ENCODE data around the gene EAPP.

The EAPP gene

DNA sequence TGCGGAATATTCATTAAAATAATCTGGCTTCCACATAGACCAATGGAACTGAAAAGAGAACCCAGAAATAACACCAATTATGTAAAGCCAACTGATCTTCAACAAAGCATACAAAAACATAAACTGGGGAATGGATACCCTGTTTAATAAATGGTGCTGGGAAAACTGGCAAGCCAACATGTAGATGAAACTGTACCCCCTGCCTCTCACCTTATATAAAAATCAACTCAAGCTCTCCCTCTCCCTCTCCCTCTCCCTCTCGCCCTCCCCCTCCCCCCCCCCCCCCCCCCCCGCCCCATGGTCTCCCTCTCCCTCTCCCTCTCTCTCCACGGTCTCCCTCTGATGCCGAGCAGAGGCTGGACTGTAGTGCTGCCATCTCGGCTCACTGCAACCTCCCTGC is 64.3 kb downstream of the EAPP start:
- Histone ChIP-seq H3K9me3 (replicated peaks in 1 of 2; ENCODE audit: control insufficient read depth in 2 of 2, insufficient read depth in 1 of 2, low read depth in 1 of 2, low read length in 2 of 2) (no peaks in the 10 kb centered on the region), H2AFZ (ENCODE audit: low read length) (no peak overlapping the region), H3K4me1 (ENCODE audit: control insufficient read depth in 2 of 2, insufficient read depth in 1 of 2, low read depth in 1 of 2, low read length in 2 of 2) (no peaks in the 10 kb centered on the region), H3K27ac (replicated peaks; ENCODE audit: low read length) (no peak overlapping the region), H2BK12ac (ENCODE audit: low read length) (no peak overlapping the region), H4K91ac (ENCODE audit: low read depth, low read length, poor library complexity) (no peak overlapping the region), H3K4me2 (ENCODE audit: insufficient read depth, low read length, poor library complexity, severe bottlenecking) (no peak overlapping the region), H3K18ac (ENCODE audit: low read length) (no peak overlapping the region), H3K4ac (ENCODE audit: low read length) (no peak overlapping the region), H2AK5ac (ENCODE audit: low read depth, low read length) (no peak overlapping the region), H2BK5ac (ENCODE audit: low read length) (no peak overlapping the region), H3K79me1 (ENCODE audit: low read depth, low read length) (no peaks in the 10 kb centered on the region), H3K4me3 (ENCODE audit: low read length in 2 of 2) (no peak overlapping the region), H2BK15ac (ENCODE audit: low read length) (no peak overlapping the region), H4K8ac (ENCODE audit: low read depth, low read length) (no peak overlapping the region), H3K36me3 (replicated peaks in 1 of 2; ENCODE audit: control insufficient read depth in 2 of 2, insufficient read depth in 2 of 2, low read length in 2 of 2) (no peaks in the 10 kb centered on the region), H3K27me3 (ENCODE audit: control insufficient read depth in 3 of 3, insufficient read depth in 3 of 3, low read depth in 1 of 3, low read length in 3 of 3) (no peaks in the 10 kb centered on the region), H2BK120ac (ENCODE audit: low read depth, low read length) (no peak overlapping the region), H3K23ac (ENCODE audit: low read depth, low read length, poor library complexity) (no peak overlapping the region), H3K14ac (ENCODE audit: low read length) (no peak overlapping the region), H3K9ac (ENCODE audit: low read depth, low read length, poor library complexity) (no peak overlapping the region)
- no peak for DNase-seq (ENCODE audit: low spot score)
- WGBS, 2 donors (ENCODE audit: extremely low coverage in 2 of 2, insufficient read length in 2 of 2, insufficient replicate concordance in 1 of 2): no CpG with 5 or more reads among the region's 6 CpGs

DNA sequence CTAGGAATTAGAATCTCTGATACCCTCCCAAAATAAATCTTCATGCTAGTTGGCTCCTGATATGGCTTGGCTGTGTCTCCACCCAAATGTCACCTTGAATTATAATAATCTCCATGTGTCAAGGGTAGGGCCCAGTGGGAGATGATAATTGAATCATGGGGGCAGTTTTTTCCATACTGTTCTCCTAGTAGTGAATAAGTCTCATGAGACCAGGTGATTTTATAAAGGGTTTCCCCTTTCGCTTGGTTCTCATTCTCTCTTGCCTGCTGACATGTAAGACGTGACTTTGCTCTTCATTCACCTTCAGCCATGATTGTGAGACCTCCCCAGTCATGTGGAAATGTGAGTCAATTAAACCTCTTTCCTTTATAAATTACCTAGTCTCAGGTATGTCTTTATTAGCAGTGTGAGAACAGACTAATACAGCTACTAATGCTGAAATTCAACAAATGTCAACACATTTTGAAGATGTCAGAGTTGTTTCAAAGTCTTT is 65.3 kb downstream of the EAPP start:
- no peak for DNase-seq (ENCODE audit: low spot score)
- Histone ChIP-seq H2BK12ac (ENCODE audit: low read length) (no peak overlapping the region), H3K9ac (ENCODE audit: low read depth, low read length, poor library complexity) (no peak overlapping the region), H2BK120ac (ENCODE audit: low read depth, low read length) (no peak overlapping the region), H3K14ac (ENCODE audit: low read length) (no peak overlapping the region), H3K27ac (replicated peaks; ENCODE audit: low read length) (no peak overlapping the region), H3K9me3 (replicated peaks in 1 of 2; ENCODE audit: control insufficient read depth in 2 of 2, insufficient read depth in 1 of 2, low read depth in 1 of 2, low read length in 2 of 2) (no peaks in the 10 kb centered on the region), H3K4me3 (ENCODE audit: low read length in 2 of 2) (no peak overlapping the region), H3K23ac (ENCODE audit: low read depth, low read length, poor library complexity) (no peak overlapping the region), H3K4me2 (ENCODE audit: insufficient read depth, low read length, poor library complexity, severe bottlenecking) (no peak overlapping the region), H2AFZ (ENCODE audit: low read length) (no peak overlapping the region), H2BK15ac (ENCODE audit: low read length) (no peak overlapping the region), H3K36me3 (replicated peaks in 1 of 2; ENCODE audit: control insufficient read depth in 2 of 2, insufficient read depth in 2 of 2, low read length in 2 of 2) (no peaks in the 10 kb centered on the region), H4K8ac (ENCODE audit: low read depth, low read length) (no peak overlapping the region), H3K4me1 (ENCODE audit: control insufficient read depth in 2 of 2, insufficient read depth in 1 of 2, low read depth in 1 of 2, low read length in 2 of 2) (no peaks in the 10 kb centered on the region), H3K79me1 (ENCODE audit: low read depth, low read length) (no peaks in the 10 kb centered on the region), H2AK5ac (ENCODE audit: low read depth, low read length) (no peak overlapping the region), H3K27me3 (ENCODE audit: control insufficient read depth in 3 of 3, insufficient read depth in 3 of 3, low read depth in 1 of 3, low read length in 3 of 3) (no peaks in the 10 kb centered on the region), H4K91ac (ENCODE audit: low read depth, low read length, poor library complexity) (no peak overlapping the region), H2BK5ac (ENCODE audit: low read length) (no peak overlapping the region), H3K4ac (ENCODE audit: low read length) (no peak overlapping the region), H3K18ac (ENCODE audit: low read length) (no peak overlapping the region)
- WGBS, 2 donors (ENCODE audit: extremely low coverage in 2 of 2, insufficient read length in 2 of 2, insufficient replicate concordance in 1 of 2): no CpG with 5 or more reads among the region's 2 CpGs

DNA sequence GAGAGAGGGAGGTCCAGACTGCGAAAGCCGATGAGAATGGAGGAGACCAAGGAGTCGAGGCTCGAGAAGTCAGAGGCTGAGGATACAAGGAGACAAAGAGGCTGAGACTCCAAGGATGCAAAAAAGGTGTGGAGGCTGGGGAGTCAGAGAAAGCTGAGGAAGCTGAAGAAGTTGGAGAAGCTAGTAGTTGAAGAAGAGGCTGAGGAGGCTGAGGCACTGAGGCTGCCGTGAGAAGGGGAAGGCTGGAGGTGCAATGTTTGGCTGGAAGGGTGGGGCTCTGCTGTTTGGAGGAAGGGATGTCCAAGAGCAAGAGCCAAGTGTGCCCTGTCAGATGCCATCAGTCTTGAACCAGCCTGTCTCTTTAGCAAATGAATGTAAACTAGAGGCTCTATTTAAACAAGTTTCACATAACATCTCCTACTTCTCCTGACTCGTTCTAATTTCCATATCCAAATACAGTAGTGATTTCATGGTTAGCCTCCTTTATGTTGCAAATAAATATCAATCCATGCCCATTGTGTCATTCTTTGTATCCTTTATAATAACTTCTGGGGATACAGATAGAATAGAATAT is 66.7 kb downstream of the EAPP start:
- Histone ChIP-seq H3K27me3 (ENCODE audit: control insufficient read depth in 3 of 3, insufficient read depth in 3 of 3, low read depth in 1 of 3, low read length in 3 of 3) (peaks cover 0 to under 1% (median 0%) of the 10 kb centered on the region in 3 experiments), H2BK120ac (ENCODE audit: low read depth, low read length) (no peak overlapping the region), H3K27ac (replicated peaks; ENCODE audit: low read length) (no peak overlapping the region), H2AK5ac (ENCODE audit: low read depth, low read length) (no peak overlapping the region), H2BK5ac (ENCODE audit: low read length) (no peak overlapping the region), H3K18ac (ENCODE audit: low read length) (no peak overlapping the region), H3K79me1 (ENCODE audit: low read depth, low read length) (no peaks in the 10 kb centered on the region), H2BK12ac (ENCODE audit: low read length) (no peak overlapping the region), H3K36me3 (replicated peaks in 1 of 2; ENCODE audit: control insufficient read depth in 2 of 2, insufficient read depth in 2 of 2, low read length in 2 of 2) (no peaks in the 10 kb centered on the region), H3K4me1 (ENCODE audit: control insufficient read depth in 2 of 2, insufficient read depth in 1 of 2, low read depth in 1 of 2, low read length in 2 of 2) (no peaks in the 10 kb centered on the region), H3K23ac (ENCODE audit: low read depth, low read length, poor library complexity) (no peak overlapping the region), H2BK15ac (ENCODE audit: low read length) (no peak overlapping the region), H3K9me3 (replicated peaks in 1 of 2; ENCODE audit: control insufficient read depth in 2 of 2, insufficient read depth in 1 of 2, low read depth in 1 of 2, low read length in 2 of 2) (no peaks in the 10 kb centered on the region), H3K4me2 (ENCODE audit: insufficient read depth, low read length, poor library complexity, severe bottlenecking) (no peak overlapping the region), H3K4me3 (ENCODE audit: low read length in 2 of 2) (no peak overlapping the region), H3K4ac (ENCODE audit: low read length) (no peak overlapping the region), H2AFZ (ENCODE audit: low read length) (no peak overlapping the region), H4K8ac (ENCODE audit: low read depth, low read length) (no peak overlapping the region), H3K9ac (ENCODE audit: low read depth, low read length, poor library complexity) (no peak overlapping the region), H3K14ac (ENCODE audit: low read length) (no peak overlapping the region), H4K91ac (ENCODE audit: low read depth, low read length, poor library complexity) (no peak overlapping the region)
- no peak for DNase-seq (ENCODE audit: low spot score)
- WGBS, 2 donors (ENCODE audit: extremely low coverage in 2 of 2, insufficient read length in 2 of 2, insufficient replicate concordance in 1 of 2): no CpG with 5 or more reads among the region's 6 CpGs

DNA sequence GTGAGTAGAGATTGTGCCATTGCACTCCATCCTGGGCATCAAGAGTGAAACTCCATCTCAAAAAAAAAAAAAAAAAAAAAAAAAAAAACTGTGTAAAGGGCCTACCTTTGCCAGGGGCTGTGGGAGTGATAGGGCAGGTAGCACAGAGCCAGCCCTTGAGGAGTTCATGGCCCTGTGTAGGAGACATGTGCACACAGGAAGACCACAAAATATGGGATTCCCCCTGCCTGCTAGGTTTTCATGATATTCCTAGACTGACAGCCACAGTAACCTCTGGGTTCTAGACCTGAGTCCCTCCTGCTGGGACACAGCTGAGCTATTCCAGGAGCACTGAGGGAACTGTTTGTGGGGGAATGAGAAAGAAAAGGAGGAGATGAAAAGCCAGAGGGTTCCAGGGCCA is 69.2 kb downstream of the EAPP start:
- no peak overlapping the region for H2AFZ ChIP-seq (ENCODE audit: low read length)
- H3K14ac ChIP-seq (ENCODE audit: low read length): no peak overlapping the region
- no peak for DNase-seq (ENCODE audit: low spot score)
- no peak overlapping the region for H3K4me2 ChIP-seq (ENCODE audit: insufficient read depth, low read length, poor library complexity, severe bottlenecking)
- no peak overlapping the region for H3K18ac ChIP-seq (ENCODE audit: low read length)
- H2BK15ac ChIP-seq (ENCODE audit: low read length): no peak overlapping the region
- H4K91ac ChIP-seq (ENCODE audit: low read depth, low read length, poor library complexity): no peak overlapping the region
- H3K4ac ChIP-seq (ENCODE audit: low read length): no peak overlapping the region
- H2AK5ac ChIP-seq (ENCODE audit: low read depth, low read length): no peak overlapping the region
- no peak overlapping the region for H2BK120ac ChIP-seq (ENCODE audit: low read depth, low read length)
- H3K9me3 ChIP-seq (replicated peaks in 1 of 2; ENCODE audit: control insufficient read depth in 2 of 2, insufficient read depth in 1 of 2, low read depth in 1 of 2, low read length in 2 of 2): no peaks in the 10 kb centered on the region
- no peak overlapping the region for H3K27ac ChIP-seq (replicated peaks; ENCODE audit: low read length)
- H3K4me3 ChIP-seq (ENCODE audit: low read length in 2 of 2): no peak overlapping the region
- peaks cover 0 to 2% (median 0%) of the 10 kb centered on the region in 3 experiments for H3K27me3 ChIP-seq (ENCODE audit: control insufficient read depth in 3 of 3, insufficient read depth in 3 of 3, low read depth in 1 of 3, low read length in 3 of 3)
- H4K8ac ChIP-seq (ENCODE audit: low read depth, low read length): no peak overlapping the region
- H2BK5ac ChIP-seq (ENCODE audit: low read length): no peak overlapping the region
- no peak overlapping the region for H3K9ac ChIP-seq (ENCODE audit: low read depth, low read length, poor library complexity)
- no peak overlapping the region for H2BK12ac ChIP-seq (ENCODE audit: low read length)
- no peaks in the 10 kb centered on the region for H3K4me1 ChIP-seq (ENCODE audit: control insufficient read depth in 2 of 2, insufficient read depth in 1 of 2, low read depth in 1 of 2, low read length in 2 of 2)
- no peaks in the 10 kb centered on the region for H3K79me1 ChIP-seq (ENCODE audit: low read depth, low read length)
- H3K36me3 ChIP-seq (replicated peaks in 1 of 2; ENCODE audit: control insufficient read depth in 2 of 2, insufficient read depth in 2 of 2, low read length in 2 of 2): no peaks in the 10 kb centered on the region
- H3K23ac ChIP-seq (ENCODE audit: low read depth, low read length, poor library complexity): no peak overlapping the region
